CD14-positive monocyte (primary cell): ENCODE measurements around the gene TMEM140. TPM values are rescaled to one million over a fixed set of nuclear protein-coding genes. Genes with fewer than 3 reads are reported as not detected.

ENCODE experiments used
- DNase-seq, 3 donors: peaks; one replicate each; pipeline ENCODE4 v3.0.0-alpha.2; 2011 to 2022
- H2AFZ ChIP-seq: 2 replicates; pipeline ENCODE4 v1.6.0; 2012; ENCODE audit warnings: mild to moderate bottlenecking, low read depth, low read length, inconsistent platforms; ENCODE audit not compliant: insufficient read depth, poor library complexity, severe bottlenecking
- H3K27ac ChIP-seq, 2 donors: 1 replicate in 1 of 2; 2 replicates in 1 of 2; pipeline ENCODE4 v1.5.1; 2012 to 2013; ENCODE audit warnings: low read length in 2 of 2, control low read depth in 1 of 2, inconsistent platforms in 1 of 2, low read depth in 1 of 2, mild to moderate bottlenecking in 1 of 2
- H3K27me3 ChIP-seq, 2 donors: one replicate each; pipeline versions ENCODE4 v1.6.0 to v1.6.1; 2011 to 2013; ENCODE audit warnings: low read length in 2 of 2; ENCODE audit not compliant: control insufficient read depth in 2 of 2, insufficient read depth in 2 of 2
- H3K36me3 ChIP-seq, 2 donors: replicated peaks in 1 of 2; 1 replicate in 1 of 2; 2 replicates in 1 of 2; pipeline versions ENCODE4 v1.5.1 to v1.6.1; 2012 to 2013; ENCODE audit warnings: low read length in 2 of 2, control low read depth in 1 of 2, inconsistent platforms in 1 of 2, mild to moderate bottlenecking in 1 of 2; ENCODE audit not compliant: insufficient read depth in 2 of 2, control insufficient read depth in 1 of 2
- H3K4me1 ChIP-seq, 2 donors: 1 replicate in 1 of 2; 2 replicates in 1 of 2; pipeline versions ENCODE4 v1.5.1 to v1.6.1; 2012 to 2013; ENCODE audit warnings: low read length in 2 of 2, control low read depth in 1 of 2, inconsistent platforms in 1 of 2, mild to moderate bottlenecking in 1 of 2, moderate library complexity in 1 of 2; ENCODE audit not compliant: insufficient read depth in 2 of 2, control insufficient read depth in 1 of 2
- H3K4me2 ChIP-seq: replicated peaks from 2 replicates; pipeline ENCODE3; 2012; ENCODE audit warnings: low read length, moderate library complexity, mild to moderate bottlenecking; ENCODE audit not compliant: poor library complexity, severe bottlenecking; ENCODE audit errors: extremely low read depth
- H3K4me3 ChIP-seq, 3 experiments: fragments of 200-600 bp in 1 of 3; sonication (generic) in 1 of 3; replicated peaks in 1 of 3; 1 replicate in 2 of 3; 2 replicates in 1 of 3; pipeline ENCODE4 v1.5.1; 2011 to 2013; ENCODE audit warnings: low read length in 3 of 3, mild to moderate bottlenecking in 3 of 3, control low read depth in 2 of 3, low read depth in 2 of 3, inconsistent platforms in 1 of 3, moderate library complexity in 1 of 3
- H3K79me2 ChIP-seq: 2 replicates; pipeline ENCODE4 v1.6.0; 2012; ENCODE audit warnings: mild to moderate bottlenecking, control low read depth, inconsistent platforms, low read length, moderate library complexity; ENCODE audit not compliant: insufficient read depth
- H3K9ac ChIP-seq: 2 replicates; pipeline ENCODE4 v1.6.0; 2017; ENCODE audit warnings: low read length, mild to moderate bottlenecking; ENCODE audit not compliant: insufficient read depth, poor library complexity, severe bottlenecking
- H3K9me3 ChIP-seq, 2 donors: replicated peaks in 1 of 2; 1 replicate in 1 of 2; 2 replicates in 1 of 2; pipeline versions ENCODE4 v1.5.1 to v1.6.1; 2012 to 2013; ENCODE audit warnings: low read length in 2 of 2, control low read depth in 1 of 2; ENCODE audit not compliant: control insufficient read depth in 1 of 2, insufficient read depth in 1 of 2
- H4K20me1 ChIP-seq: 2 replicates; pipeline ENCODE4 v1.6.0; 2012; ENCODE audit warnings: mild to moderate bottlenecking, low read length, control low read depth, moderate library complexity; ENCODE audit not compliant: insufficient read depth
- H3K27ac Mint-ChIP-seq, 7 donors: one replicate each; pipeline ENCODE4 v1.8.0; 2020; ENCODE audit warnings: mild to moderate bottlenecking in 7 of 7, mixed read lengths in 7 of 7, moderate library complexity in 6 of 7, inconsistent platforms in 2 of 7
- H3K27me3 Mint-ChIP-seq, 3 donors: one replicate each; pipeline ENCODE4 v1.8.0; 2021 to 2022; ENCODE audit warnings: low read depth in 3 of 3, mild to moderate bottlenecking in 3 of 3, mixed read lengths in 3 of 3, moderate library complexity in 3 of 3, inconsistent platforms in 1 of 3
- H3K36me3 Mint-ChIP-seq, 2 donors: one replicate each; pipeline ENCODE4 v1.8.0; 2020; ENCODE audit warnings: mixed read lengths in 2 of 2, inconsistent platforms in 1 of 2, mild to moderate bottlenecking in 1 of 2
- H3K4me1 Mint-ChIP-seq: one replicate; pipeline ENCODE4 v1.8.0; 2020; ENCODE audit warnings: mild to moderate bottlenecking, mixed read lengths
- H3K4me3 Mint-ChIP-seq, 2 donors: one replicate each; pipeline ENCODE4 v1.8.0; 2020; ENCODE audit warnings: mild to moderate bottlenecking in 2 of 2, mixed read lengths in 2 of 2, moderate library complexity in 1 of 2
- H3K9me3 Mint-ChIP-seq, 7 donors: one replicate each; pipeline ENCODE4 v1.8.0; 2020 to 2022; ENCODE audit warnings: mixed read lengths in 7 of 7, mild to moderate bottlenecking in 6 of 7, moderate library complexity in 6 of 7, inconsistent platforms in 2 of 7
- CTCF ChIP-seq: fragments of 200-600 bp; IDR thresholded peaks from one replicate; pipeline ENCODE4 v1.8.0; 2022; ENCODE audit warnings: antibody characterized with exemption, mild to moderate bottlenecking
- WGBS: methylation state at CpG from one replicate; pipeline ENCODE4 v1.1.5; 2013; ENCODE audit warnings: missing lambda C conversion rate; ENCODE audit not compliant: insufficient coverage; 5-methylcytosine and 5-hydroxymethylcytosine counted together
- intact Hi-C, 2 donors: fragments of 100-400 bp; cut with micrococcal nuclease; formaldehyde crosslinking; loops; one replicate each; pipeline versions ENCODE4 v1.15.0 to v1.15.1; 2023
- polyA plus RNA-seq, 3 donors: library from polyadenylated mRNA; depleted of rRNA in 1 of 3; unstranded in 2 of 3; stranded (reverse) in 1 of 3; fragments of 300-500 nt in 2 of 3; fragments of >200 nt in 1 of 3; fragmentation: Illumina TruSeq in 2 of 3; gene quantifications; 1 replicate in 2 of 3; 2 replicates in 1 of 3; pipeline ENCODE4 v1.2.3, GENCODE V29; 2012 to 2021

TMEM140 gene
- polyA plus RNA-seq, 3 donors = 2.9 to 14.7 (median 10.6) TPM

- H3K4me2 ChIP-seq = no peak overlapping the region
Observed at GRCh38 chr7:135152442-135152841, 4.6 kb downstream of the TMEM140 start.

GRCh38 chr7:135154734-135155133 lies 6.9 kb downstream of the TMEM140 start:
- Histone ChIP-seq H3K27ac (no peak overlapping the region), H3K27me3 (no peaks in the 10 kb centered on the region), H2AFZ (no peak overlapping the region), H3K4me2 (no peak overlapping the region), H3K9me3 (peaks cover 13 to 22% of the 10 kb centered on the region in 2 donors), H3K4me1 (peaks cover 34 to 44% of the 10 kb centered on the region in 2 donors), H3K4me3 (no peak overlapping the region), H3K79me2 (peaks cover 80% of the 10 kb centered on the region), H3K9ac (no peak overlapping the region), H4K20me1 (peaks cover 12% of the 10 kb centered on the region), H3K36me3 (peaks cover 0 to 33% of the 10 kb centered on the region in 2 donors)
- intact Hi-C loops = loop anchor here in 1 of 2 donors (5.0 kb wide), 1 partner anchor 53 kb away; no protein-coding TSS in a partner anchor
- Mint-ChIP-seq H3K4me1 (peaks cover 40% of the 10 kb centered on the region), H3K27ac (no peak overlapping the region), H3K36me3 (peaks cover 53 to 69% of the 10 kb centered on the region in 2 donors), H3K27me3 (no peaks in the 10 kb centered on the region), H3K9me3 (peaks cover 20 to 44% (median 29%) of the 10 kb centered on the region in 7 donors), H3K4me3 (no peak overlapping the region)
- DNase-seq = no peak
- WGBS = no CpG with 5 or more reads among the region's 1 CpG
- TF ChIP-seq CTCF = no peak

More at GRCh38 chr7:135152442-135152841, 4.6 kb downstream of the TMEM140 start:
- Histone ChIP-seq H3K36me3 (peaks cover 0 to 21% of the 10 kb centered on the region in 2 donors), H3K9ac (peak overlapping the region; percentile 56), H3K79me2 (peaks cover 80% of the 10 kb centered on the region), H3K27me3 (no peaks in the 10 kb centered on the region), H3K4me1 (peaks cover 46 to 53% of the 10 kb centered on the region in 2 donors), H2AFZ (no peak overlapping the region), H3K4me3 (no peak overlapping the region), H4K20me1 (peaks cover 5% of the 10 kb centered on the region), H3K9me3 (peaks cover 11 to 21% of the 10 kb centered on the region in 2 donors), H3K27ac (peak overlapping the region; percentile 88 to 99)
- Mint-ChIP-seq H3K27ac (peak overlapping the region; percentile 99 to 100 (median 99)), H3K4me3 (no peak overlapping the region), H3K9me3 (peaks cover 17 to 44% (median 29%) of the 10 kb centered on the region in 7 donors), H3K4me1 (peaks cover 54% of the 10 kb centered on the region), H3K27me3 (no peaks in the 10 kb centered on the region), H3K36me3 (peaks cover 40 to 58% of the 10 kb centered on the region in 2 donors)
- no peak for DNase-seq
- no CpG with 5 or more reads among the region's 1 CpG for WGBS
- no peak for TF ChIP-seq CTCF
- intact Hi-C loops = loop anchor here in 1 of 2 donors (5.0 kb wide), 1 partner anchor 55 kb away; no protein-coding TSS in a partner anchor
